Endothelial cell (in vitro differentiated cells): ENCODE results near the gene PPP1R12C. TPM values are rescaled to one million over a fixed set of nuclear protein-coding genes. Genes with fewer than 3 reads are reported as not detected.

ENCODE experiments used
- DNase-seq: peaks from one replicate; pipeline ENCODE4 v3.0.0; 2021; ENCODE audit warnings: low spot score
- H3K27ac Mint-ChIP-seq: one replicate; pipeline ENCODE4 v1.8.0; 2021; ENCODE audit warnings: mixed read lengths, inconsistent platforms; ENCODE audit not compliant: unreplicated experiment
- H3K27me3 Mint-ChIP-seq: one replicate; pipeline ENCODE4 v1.8.0; 2021; ENCODE audit warnings: mild to moderate bottlenecking, moderate library complexity, mixed read lengths, inconsistent platforms; ENCODE audit not compliant: unreplicated experiment
- H3K36me3 Mint-ChIP-seq: one replicate; pipeline ENCODE4 v1.8.0; 2021; ENCODE audit warnings: mild to moderate bottlenecking, low read depth, mixed read lengths, inconsistent platforms; ENCODE audit not compliant: unreplicated experiment
- H3K4me1 Mint-ChIP-seq: one replicate; pipeline ENCODE4 v1.8.0; 2021; ENCODE audit warnings: mild to moderate bottlenecking, mixed read lengths, inconsistent platforms; ENCODE audit not compliant: unreplicated experiment
- H3K4me3 Mint-ChIP-seq: one replicate; pipeline ENCODE4 v1.8.0; 2021; ENCODE audit warnings: mild to moderate bottlenecking, mixed read lengths, inconsistent platforms; ENCODE audit not compliant: unreplicated experiment
- H3K9me3 Mint-ChIP-seq: one replicate; pipeline ENCODE4 v1.8.0; 2021; ENCODE audit warnings: mixed read lengths, inconsistent platforms; ENCODE audit not compliant: unreplicated experiment
- CTCF ChIP-seq: fragments of 200-600 bp; sonication (generic); IDR thresholded peaks from one replicate; pipeline ENCODE4 v1.5.0; 2021; ENCODE audit warnings: antibody characterized with exemption; ENCODE audit not compliant: unreplicated experiment
- total RNA-seq: library from RNA; stranded (reverse); fragmentation: NEBNext Ultra II Directional; extraction: Animal tissue kit (Norgen Biotek cat#: 25700); gene quantifications from one replicate; pipeline ENCODE4 v1.2.1, GENCODE V29; 2021; ENCODE audit not compliant: unreplicated experiment

The PPP1R12C gene
- total RNA-seq, 1 donor from 2014 or later, result 136 TPM

GRCh38 chr19:55118401-55118991, 1.1 kb upstream of the PPP1R12C start:
- no peak for TF ChIP-seq CTCF
- Mint-ChIP-seq H3K4me3 (peak overlapping the region; percentile 97), H3K4me1 (peaks cover 23% of the 10 kb centered on the region), H3K27ac (peak overlapping the region; percentile 88), H3K9me3 (no peaks in the 10 kb centered on the region), H3K36me3 (peaks cover 14% of the 10 kb centered on the region), H3K27me3 (peaks cover 22% of the 10 kb centered on the region)
- peak; percentile 65 for DNase-seq

GRCh38 chr19:55117663-55118391, 390 bp upstream of the PPP1R12C start:
- TF ChIP-seq CTCF, result no peak
- DNase-seq, result peak; percentile 91
- Mint-ChIP-seq H3K4me3 (peak overlapping the region; percentile 97), H3K27ac (peak overlapping the region; percentile 88), H3K9me3 (no peaks in the 10 kb centered on the region), H3K27me3 (peaks cover 22% of the 10 kb centered on the region), H3K36me3 (peaks cover 14% of the 10 kb centered on the region), H3K4me1 (peaks cover 23% of the 10 kb centered on the region)

- TF ChIP-seq CTCF, result no peak
- peaks cover 22% of the 10 kb centered on the region for H3K27me3 Mint-ChIP-seq
- DNase-seq, result no peak
- H3K36me3 Mint-ChIP-seq, result peaks cover 14% of the 10 kb centered on the region
- H3K4me1 Mint-ChIP-seq, result peaks cover 23% of the 10 kb centered on the region
- no peaks in the 10 kb centered on the region for H3K9me3 Mint-ChIP-seq
- H3K4me3 Mint-ChIP-seq, result peak overlapping the region; percentile 96
- H3K27ac Mint-ChIP-seq, result peak overlapping the region; percentile 90
Observed at GRCh38 chr19:55116232-55116858, 1.1 kb downstream of the PPP1R12C start.

GRCh38 chr19:55115446-55116065, 1.9 kb downstream of the PPP1R12C start:
- Mint-ChIP-seq H3K9me3 (no peaks in the 10 kb centered on the region), H3K36me3 (peaks cover 14% of the 10 kb centered on the region), H3K4me3 (peak overlapping the region; percentile 96), H3K4me1 (peaks cover 23% of the 10 kb centered on the region), H3K27ac (peak overlapping the region; percentile 90), H3K27me3 (peaks cover 29% of the 10 kb centered on the region)
- no peak for DNase-seq
- TF ChIP-seq CTCF, result no peak
